Activated gamma-delta T cell treated with Interleukin-2 at 50 U/mL for 16 hours (primary cell): ENCODE results near the gene PIGT.
"Not testable (repeated sequence)": the region's sequence is repeated elsewhere in the genome, so short reads cannot be mapped to it uniquely, and the experiment has no call there.

Experiments used
- DNase-seq: peaks from one replicate; pipeline ENCODE4 v3.0.0-alpha.2; 2020

PIGT gene

GRCh38 chr20:45467172-45467571 lies 51.2 kb downstream of the PIGT start:
- DNase-seq, result no peak

- no peak for DNase-seq
Measured at GRCh38 chr20:45467861-45468260, 51.9 kb downstream of the PIGT start.

- no peak for DNase-seq
Measured at GRCh38 chr20:45469336-45470261, 53.7 kb downstream of the PIGT start, which contains the start of gene WFDC2. TSS of gene WFDC2 (plus strand) at chr20:45469753. CDS start at chr20:45469782, 29 bp downstream.

GRCh38 chr20:45470262-45470931 lies 54.5 kb downstream of the PIGT start:
- DNase-seq, result no peak

GRCh38 chr20:45470937-45471336 lies 55.0 kb downstream of the PIGT start:
- no peak for DNase-seq

GRCh38 chr20:45472286-45472685 lies 56.3 kb downstream of the PIGT start:
- not testable (repeated sequence) for DNase-seq
